ENCODE measurements around the gene PTBP3. TPM values are rescaled to one million over a fixed set of nuclear protein-coding genes. Genes with fewer than 3 reads are reported as not detected.

Gene PTBP3
- polyA plus RNA-seq, 1 of the 3 experiments (the other 2 are of a cell fraction): 6.1 TPM

GRCh38 chr9:112170235-112170634 lies 163.2 kb downstream of the PTBP3 start:
- no peaks in the 10 kb centered on the region for H3K9me2 ChIP-seq
- peaks cover 3% of the 10 kb centered on the region for H3F3A ChIP-seq (replicated peaks; ENCODE audit: insufficient read depth)
- H3K79me2 ChIP-seq (ENCODE audit: insufficient read depth): no peaks in the 10 kb centered on the region
- no peaks in the 10 kb centered on the region for H3K36me3 ChIP-seq (replicated peaks in 1 of 2; ENCODE audit: control insufficient read depth in 1 of 2, insufficient read depth in 2 of 2, low read length in 1 of 2)
- no peak for DNase-seq
- no peak overlapping the region for H3K9ac ChIP-seq
- peaks cover 0 to 6% of the 10 kb centered on the region in 2 experiments; a peak in 1 of 4 replicates for H3K4me1 ChIP-seq (ENCODE audit: control insufficient read depth in 1 of 2, insufficient read depth in 2 of 2, low read depth in 1 of 2, low read length in 1 of 2)
- H3K4me3 ChIP-seq (ENCODE audit: low read depth in 2 of 2, low read length in 1 of 2): no peak overlapping the region
- H2AFZ ChIP-seq (ENCODE audit: low read depth): no peak overlapping the region
- 100% methylated on average over 4 of the region's 4 CpGs for WGBS (ENCODE audit: low lambda C conversion rate)
- no peak overlapping the region for H3K27ac ChIP-seq (ENCODE audit: low read depth in 2 of 2, low read length in 1 of 2)
- no peak overlapping the region for H3K4me2 ChIP-seq
- no peaks in the 10 kb centered on the region for H3K27me3 ChIP-seq (ENCODE audit: insufficient read depth)
- CTCF ChIA-PET: no interaction called here
- no peaks in the 10 kb centered on the region for H4K20me1 ChIP-seq (ENCODE audit: insufficient read depth)
- no peak for TF ChIP-seq EZH2phosphoT487 (IDR thresholded peaks at IDR 0.05; ENCODE audit: borderline replicate concordance, low read depth)
- no peak for TF ChIP-seq TEAD4 (IDR thresholded peaks at IDR 0.05; ENCODE audit: borderline replicate concordance, insufficient read depth)
- TF ChIP-seq PBX3 (IDR thresholded peaks at IDR 0.05): no peak
- TF ChIP-seq, protein P1, sequence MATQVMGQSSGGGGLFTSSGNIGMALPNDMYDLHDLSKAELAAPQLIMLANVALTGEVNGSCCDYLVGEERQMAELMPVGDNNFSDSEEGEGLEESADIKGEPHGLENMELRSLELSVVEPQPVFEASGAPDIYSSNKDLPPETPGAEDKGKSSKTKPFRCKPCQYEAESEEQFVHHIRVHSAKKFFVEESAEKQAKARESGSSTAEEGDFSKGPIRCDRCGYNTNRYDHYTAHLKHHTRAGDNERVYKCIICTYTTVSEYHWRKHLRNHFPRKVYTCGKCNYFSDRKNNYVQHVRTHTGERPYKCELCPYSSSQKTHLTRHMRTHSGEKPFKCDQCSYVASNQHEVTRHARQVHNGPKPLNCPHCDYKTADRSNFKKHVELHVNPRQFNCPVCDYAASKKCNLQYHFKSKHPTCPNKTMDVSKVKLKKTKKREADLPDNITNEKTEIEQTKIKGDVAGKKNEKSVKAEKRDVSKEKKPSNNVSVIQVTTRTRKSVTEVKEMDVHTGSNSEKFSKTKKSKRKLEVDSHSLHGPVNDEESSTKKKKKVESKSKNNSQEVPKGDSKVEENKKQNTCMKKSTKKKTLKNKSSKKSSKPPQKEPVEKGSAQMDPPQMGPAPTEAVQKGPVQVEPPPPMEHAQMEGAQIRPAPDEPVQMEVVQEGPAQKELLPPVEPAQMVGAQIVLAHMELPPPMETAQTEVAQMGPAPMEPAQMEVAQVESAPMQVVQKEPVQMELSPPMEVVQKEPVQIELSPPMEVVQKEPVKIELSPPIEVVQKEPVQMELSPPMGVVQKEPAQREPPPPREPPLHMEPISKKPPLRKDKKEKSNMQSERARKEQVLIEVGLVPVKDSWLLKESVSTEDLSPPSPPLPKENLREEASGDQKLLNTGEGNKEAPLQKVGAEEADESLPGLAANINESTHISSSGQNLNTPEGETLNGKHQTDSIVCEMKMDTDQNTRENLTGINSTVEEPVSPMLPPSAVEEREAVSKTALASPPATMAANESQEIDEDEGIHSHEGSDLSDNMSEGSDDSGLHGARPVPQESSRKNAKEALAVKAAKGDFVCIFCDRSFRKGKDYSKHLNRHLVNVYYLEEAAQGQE (IDR thresholded peaks at IDR 0.05; ENCODE audit: low read depth, low read length): no peak
- TF ChIP-seq YY1 (IDR thresholded peaks at IDR 0.05; ENCODE audit: low read depth): no peak
- TF ChIP-seq, protein P2, sequence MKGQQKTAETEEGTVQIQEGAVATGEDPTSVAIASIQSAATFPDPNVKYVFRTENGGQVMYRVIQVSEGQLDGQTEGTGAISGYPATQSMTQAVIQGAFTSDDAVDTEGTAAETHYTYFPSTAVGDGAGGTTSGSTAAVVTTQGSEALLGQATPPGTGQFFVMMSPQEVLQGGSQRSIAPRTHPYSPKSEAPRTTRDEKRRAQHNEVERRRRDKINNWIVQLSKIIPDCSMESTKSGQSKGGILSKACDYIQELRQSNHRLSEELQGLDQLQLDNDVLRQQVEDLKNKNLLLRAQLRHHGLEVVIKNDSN (IDR thresholded peaks at IDR 0.05; ENCODE audit: borderline replicate concordance, low read depth): no peak
- TF ChIP-seq RAD21 (IDR thresholded peaks at IDR 0.05; ENCODE audit: low read length): no peak
- TF ChIP-seq, protein P3, sequence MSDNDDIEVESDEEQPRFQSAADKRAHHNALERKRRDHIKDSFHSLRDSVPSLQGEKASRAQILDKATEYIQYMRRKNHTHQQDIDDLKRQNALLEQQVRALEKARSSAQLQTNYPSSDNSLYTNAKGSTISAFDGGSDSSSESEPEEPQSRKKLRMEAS (IDR thresholded peaks at IDR 0.05; ENCODE audit: low read depth): no peak
- no peak for TF ChIP-seq POLR2AphosphoS5 (IDR thresholded peaks at IDR 0.05; ENCODE audit: low read depth, low read length)
- TF ChIP-seq MEF2A (IDR thresholded peaks at IDR 0.05; ENCODE audit: borderline replicate concordance, low read depth): no peak
- TF ChIP-seq, protein P4, sequence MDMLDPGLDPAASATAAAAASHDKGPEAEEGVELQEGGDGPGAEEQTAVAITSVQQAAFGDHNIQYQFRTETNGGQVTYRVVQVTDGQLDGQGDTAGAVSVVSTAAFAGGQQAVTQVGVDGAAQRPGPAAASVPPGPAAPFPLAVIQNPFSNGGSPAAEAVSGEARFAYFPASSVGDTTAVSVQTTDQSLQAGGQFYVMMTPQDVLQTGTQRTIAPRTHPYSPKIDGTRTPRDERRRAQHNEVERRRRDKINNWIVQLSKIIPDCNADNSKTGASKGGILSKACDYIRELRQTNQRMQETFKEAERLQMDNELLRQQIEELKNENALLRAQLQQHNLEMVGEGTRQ (IDR thresholded peaks at IDR 0.05; ENCODE audit: borderline replicate concordance, low read depth, low read length): no peak
- no peak for TF ChIP-seq SIN3A (IDR thresholded peaks at IDR 0.05; ENCODE audit: borderline replicate concordance, low read depth, low read length)
- TF ChIP-seq SMC3 (IDR thresholded peaks at IDR 0.05; ENCODE audit: low read depth, low read length): no peak
- no peak for TF ChIP-seq GABPA (IDR thresholded peaks at IDR 0.05; ENCODE audit: low read depth)
- no peak for TF ChIP-seq EP300 (IDR thresholded peaks at IDR 0.05; ENCODE audit: borderline replicate concordance in 1 of 2, low read depth in 1 of 2, low read length in 1 of 2)
- no peak for TF ChIP-seq RCOR1 (IDR thresholded peaks at IDR 0.05; ENCODE audit: low read length)
- TF ChIP-seq CTCF (IDR thresholded peaks at IDR 0.05): no peak
- no peaks in the 10 kb centered on the region for H3K9me3 ChIP-seq
- POLR2A ChIA-PET: no interaction called here
